GM06990 (cell line): ENCODE measurements around the gene RAB11B.
"Not testable (repeated sequence)": the region's sequence is repeated elsewhere in the genome, so short reads cannot be mapped to it uniquely, and the experiment has no call there.

ENCODE experiments used
- DNase-seq: peaks from one replicate; pipeline ENCODE4 v3.0.0-alpha.2; 2011; ENCODE audit not compliant: insufficient read length; ENCODE audit errors: extremely low read depth
- H3K27me3 ChIP-seq: replicated peaks from 2 replicates; pipeline ENCODE4 v1.6.0; 2011; ENCODE audit warnings: low read length; ENCODE audit not compliant: control insufficient read depth, insufficient read depth
- H3K36me3 ChIP-seq: 2 replicates; pipeline ENCODE4 v1.5.1; 2011; ENCODE audit warnings: low read length; ENCODE audit not compliant: control insufficient read depth, insufficient read depth
- H3K4me3 ChIP-seq: replicated peaks from 2 replicates; pipeline ENCODE4 v1.5.1; 2011; ENCODE audit warnings: low read depth, mild to moderate bottlenecking, control low read depth, low read length
- CTCF ChIP-seq: IDR thresholded peaks from 2 replicates; pipeline ENCODE4 v1.5.1; 2011; ENCODE audit warnings: low read length, control low read depth, mild to moderate bottlenecking, inconsistent platforms; ENCODE audit not compliant: insufficient read depth, poor library complexity, severe bottlenecking

Gene RAB11B

GRCh38 chr19:8352134-8352827 lies 37.9 kb upstream of the RAB11B start:
- no peaks in the 10 kb centered on the region for H3K27me3 ChIP-seq
- no peaks in the 10 kb centered on the region for H3K36me3 ChIP-seq
- TF ChIP-seq CTCF = no peak
- no peak for DNase-seq
- no peak overlapping the region for H3K4me3 ChIP-seq

GRCh38 chr19:8352845-8353244 lies 37.3 kb upstream of the RAB11B start:
- not testable (repeated sequence) for H3K27me3 ChIP-seq, DNase-seq, H3K36me3 ChIP-seq, H3K4me3 ChIP-seq

GRCh38 chr19:8355631-8356402 lies 34.3 kb upstream of the RAB11B start:
- TF ChIP-seq CTCF = no peak
- no peak overlapping the region for H3K4me3 ChIP-seq
- H3K36me3 ChIP-seq = no peaks in the 10 kb centered on the region
- DNase-seq = no peak
- H3K27me3 ChIP-seq = no peaks in the 10 kb centered on the region

GRCh38 chr19:8357007-8357521 lies 33.1 kb upstream of the RAB11B start:
- Histone ChIP-seq H3K36me3 (no peaks in the 10 kb centered on the region), H3K27me3 (no peaks in the 10 kb centered on the region), H3K4me3 (no peak overlapping the region)
- no peak for TF ChIP-seq CTCF
- no peak for DNase-seq

GRCh38 chr19:8358948-8359347 lies 31.2 kb upstream of the RAB11B start:
- DNase-seq = no peak
- H3K4me3 ChIP-seq = no peak overlapping the region
- TF ChIP-seq CTCF = no peak
- no peaks in the 10 kb centered on the region for H3K36me3 ChIP-seq
- H3K27me3 ChIP-seq = no peaks in the 10 kb centered on the region; the same call in 1 of the 2 replicates

GRCh38 chr19:8360196-8360595 lies 30.0 kb upstream of the RAB11B start:
- H3K27me3 ChIP-seq = no peaks in the 10 kb centered on the region; the same call in 1 of the 2 replicates
- no peak for TF ChIP-seq CTCF
- no peak overlapping the region for H3K4me3 ChIP-seq
- DNase-seq = no peak
- H3K36me3 ChIP-seq = no peaks in the 10 kb centered on the region
